GM10248 (cell line): ENCODE results near the gene LRRC8D.

Source experiments
- CTCF ChIA-PET: fragments of 300-600 bp; sonication (Branson Sonifier 250); formaldehyde crosslinking; extraction: SDS; loops from one replicate; lab custom pipeline; 2021; ENCODE audit warnings: antibody characterized with exemption; lab: Yijun Ruan, JAX
- POLR2A ChIA-PET: fragments of 350-650 bp; sonication (Branson Sonifier 250); formaldehyde crosslinking; extraction: SDS; loops from one replicate; lab custom pipeline; 2020; ENCODE audit warnings: antibody characterized with exemption; lab: Yijun Ruan, JAX
- DNase-seq: peaks from one replicate; pipeline ENCODE4 v3.0.0; 2012; ENCODE audit errors: extremely low spot score
- TF ChIP-seq, protein P1 (sequence below): IDR thresholded peaks from 2 replicates; pipeline ENCODE4 v1.5.1; 2012; ENCODE audit warnings: mild to moderate bottlenecking, low read depth; ENCODE audit errors: extremely low read depth, missing control alignments, control extremely low read depth

The LRRC8D gene

GRCh38 chr1:89836252-89837035 lies 15.6 kb downstream of the LRRC8D start:
- ChIA-PET POLR2A (no interaction called here), CTCF (interaction anchor here (0.9 to 1.7 kb wide), 2 partner anchors 11 to 14 kb away, joined by 3 to 4 read pairs; no protein-coding TSS in a partner anchor)
- DNase-seq = no peak
- TF ChIP-seq, protein P1, sequence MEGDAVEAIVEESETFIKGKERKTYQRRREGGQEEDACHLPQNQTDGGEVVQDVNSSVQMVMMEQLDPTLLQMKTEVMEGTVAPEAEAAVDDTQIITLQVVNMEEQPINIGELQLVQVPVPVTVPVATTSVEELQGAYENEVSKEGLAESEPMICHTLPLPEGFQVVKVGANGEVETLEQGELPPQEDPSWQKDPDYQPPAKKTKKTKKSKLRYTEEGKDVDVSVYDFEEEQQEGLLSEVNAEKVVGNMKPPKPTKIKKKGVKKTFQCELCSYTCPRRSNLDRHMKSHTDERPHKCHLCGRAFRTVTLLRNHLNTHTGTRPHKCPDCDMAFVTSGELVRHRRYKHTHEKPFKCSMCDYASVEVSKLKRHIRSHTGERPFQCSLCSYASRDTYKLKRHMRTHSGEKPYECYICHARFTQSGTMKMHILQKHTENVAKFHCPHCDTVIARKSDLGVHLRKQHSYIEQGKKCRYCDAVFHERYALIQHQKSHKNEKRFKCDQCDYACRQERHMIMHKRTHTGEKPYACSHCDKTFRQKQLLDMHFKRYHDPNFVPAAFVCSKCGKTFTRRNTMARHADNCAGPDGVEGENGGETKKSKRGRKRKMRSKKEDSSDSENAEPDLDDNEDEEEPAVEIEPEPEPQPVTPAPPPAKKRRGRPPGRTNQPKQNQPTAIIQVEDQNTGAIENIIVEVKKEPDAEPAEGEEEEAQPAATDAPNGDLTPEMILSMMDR = no peak

DNA sequence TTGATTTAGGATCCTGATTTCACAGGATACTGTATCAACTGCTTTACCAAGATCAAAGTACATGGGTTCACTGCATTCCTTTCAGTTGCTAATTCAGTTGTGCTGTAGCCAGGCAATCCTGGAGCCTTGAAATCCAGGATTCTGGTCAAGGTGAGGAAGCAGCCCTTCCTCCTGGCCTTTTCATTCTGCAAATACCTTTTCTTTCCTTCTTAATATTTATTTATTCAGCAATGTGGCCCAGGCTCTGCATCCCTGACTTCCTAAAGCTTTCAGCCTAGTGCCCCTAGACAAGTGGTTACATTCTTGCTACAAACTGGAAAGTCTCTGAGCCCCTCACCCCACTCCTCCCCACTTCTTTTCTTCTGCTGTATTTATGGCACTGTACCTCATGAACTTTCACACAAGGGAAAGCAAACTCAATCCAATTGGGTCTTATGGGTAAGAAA lies 16.2 kb downstream of the LRRC8D start:
- TF ChIP-seq, protein P1 = no peak
- CTCF ChIA-PET = interaction anchor here (1.2 to 1.7 kb wide), 2 partner anchors 12 to 15 kb away, joined by 3 to 4 read pairs; no protein-coding TSS in a partner anchor
- POLR2A ChIA-PET = no interaction called here
- DNase-seq = no peak

GRCh38 chr1:89837510-89837909 lies 16.7 kb downstream of the LRRC8D start:
- POLR2A ChIA-PET = no interaction called here
- CTCF ChIA-PET = interaction anchor here (1.2 kb wide), 1 partner anchor 15 kb away, joined by 3 read pairs; no protein-coding TSS in a partner anchor
- TF ChIP-seq, protein P1 = no peak
- no peak for DNase-seq

DNA sequence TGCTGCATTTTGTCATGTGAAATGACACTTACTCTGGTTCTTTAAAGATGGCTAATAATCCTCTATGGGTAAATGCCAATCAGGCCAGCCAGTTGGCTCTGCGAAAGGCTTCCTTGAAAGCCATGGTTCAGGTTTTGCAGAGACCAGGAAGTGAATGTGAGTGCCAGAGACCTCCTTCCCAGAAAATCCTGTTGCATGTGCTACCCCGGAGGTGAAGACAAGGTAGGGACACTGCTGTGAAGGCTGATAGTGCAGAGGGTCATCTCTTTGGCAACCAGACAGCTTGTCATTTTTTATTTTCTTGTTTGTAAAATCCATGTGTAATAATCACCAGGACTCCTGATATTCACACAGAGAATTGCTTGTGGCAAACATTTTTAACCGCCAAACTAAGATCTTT lies 18.7 kb downstream of the LRRC8D start:
- CTCF ChIA-PET = interaction anchor here (0.7 to 1.9 kb wide), 5 partner anchors 14 to 151 kb away, joined by 3 to 7 read pairs (median 4); partner anchors contain the start of gene LRRC8D
- TF ChIP-seq, protein P1 = no peak
- DNase-seq = no peak
- POLR2A ChIA-PET = no interaction called here

DNA sequence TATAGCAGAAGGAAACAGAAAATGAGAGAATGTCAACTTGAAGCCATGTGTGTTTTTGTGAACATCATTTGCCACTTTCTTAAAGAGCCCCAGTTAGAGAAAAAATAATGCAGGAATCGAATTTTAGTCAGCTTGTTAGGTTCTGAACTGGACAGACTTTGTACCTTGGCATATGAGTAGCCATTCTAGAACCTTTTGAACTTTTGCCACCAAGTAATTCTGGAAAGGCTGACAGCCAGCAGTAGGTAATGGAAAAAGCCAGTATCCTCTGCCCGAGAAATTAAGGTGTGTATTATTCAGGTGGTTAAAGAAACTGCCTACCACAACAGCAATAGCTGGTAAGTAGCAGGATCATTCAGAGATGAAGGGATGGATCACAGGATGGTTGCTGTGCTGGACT lies 20.7 kb downstream of the LRRC8D start:
- DNase-seq = no peak
- ChIA-PET CTCF (interaction anchor here (1.2 to 3.7 kb wide), 5 partner anchors 9 to 144 kb away, joined by 3 to 36 read pairs (median 16); partner anchors contain the start of gene LRRC8D), POLR2A (no interaction called here)
- TF ChIP-seq, protein P1 = no peak

- CTCF ChIA-PET = interaction anchor here (0.7 to 3.7 kb wide), 28 partner anchors 8 to 187 kb away, joined by 3 to 36 read pairs (median 4); partner anchors contain the start of gene LRRC8D
- POLR2A ChIA-PET = interaction anchor here (1.3 kb wide), 1 partner anchor 21 kb away, joined by 3 read pairs; the partner anchor contains the start of gene LRRC8D
- TF ChIP-seq, protein P1 = no peak
- DNase-seq = peak; percentile 44
Measured at GRCh38 chr1:89842567-89843272, 21.9 kb downstream of the LRRC8D start.
